GM12878 (cell line): ENCODE results near the gene TMEM266.

Source experiments
- CHD2 ChIP-seq: IDR thresholded peaks from 2 replicates; pipeline ENCODE4 v1.6.1; 2011; ENCODE audit warnings: low read depth, low read length, improper control_type of control experiment, borderline replicate concordance
- GATAD2B ChIP-seq: fragments of 450-650 bp; conservative IDR thresholded peaks from 2 replicates; pipeline ENCODE4 v1.6.1; 2017; ENCODE audit warnings: low read depth, mild to moderate bottlenecking, moderate library complexity
- ZNF274 ChIP-seq: IDR thresholded peaks from one replicate; pipeline ENCODE4 v1.8.0; 2011; ENCODE audit not compliant: insufficient read length, insufficient read depth
- TF ChIP-seq, protein P1 (sequence below), 3 experiments: IDR thresholded peaks in 2 of 3; conservative IDR thresholded peaks in 1 of 3; 2 replicates each; pipeline ENCODE4 v1.5.1; 2011; ENCODE audit warnings: low read depth in 3 of 3, low read length in 3 of 3, mild to moderate bottlenecking in 3 of 3, control low read depth in 2 of 3, moderate library complexity in 2 of 3, inconsistent platforms in 1 of 3, mixed read lengths in 1 of 3; ENCODE audit not compliant: control insufficient read depth in 2 of 3, insufficient read depth in 1 of 3; ENCODE audit errors: extremely low read depth in 1 of 3
- TF ChIP-seq, protein P2 (sequence below): IDR thresholded peaks from 2 replicates; pipeline ENCODE4 v1.6.1; 2012; ENCODE audit warnings: mild to moderate bottlenecking, low read depth, low read length

DNA sequence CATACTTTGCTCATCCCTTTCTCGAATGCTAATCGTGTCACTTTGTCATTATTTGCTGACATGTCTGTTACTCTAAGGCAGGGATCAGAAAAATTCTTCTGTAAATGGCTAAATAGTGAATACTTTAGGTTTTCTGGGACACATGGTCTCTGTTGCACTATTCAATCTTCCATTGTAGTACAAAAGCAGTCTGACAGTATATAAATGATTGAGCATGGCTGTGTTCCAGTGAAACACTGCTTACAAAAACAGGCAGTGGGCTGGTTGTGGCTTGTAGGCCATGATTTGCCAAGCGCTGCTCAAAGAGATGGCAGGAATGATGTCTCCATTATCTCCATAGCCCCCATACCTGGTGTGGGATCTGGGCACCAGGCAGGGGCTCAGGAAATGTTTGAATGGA lies 45.6 kb downstream of the TMEM266 start:
- TF ChIP-seq CHD2, result no peak
- TF ChIP-seq, protein P1, sequence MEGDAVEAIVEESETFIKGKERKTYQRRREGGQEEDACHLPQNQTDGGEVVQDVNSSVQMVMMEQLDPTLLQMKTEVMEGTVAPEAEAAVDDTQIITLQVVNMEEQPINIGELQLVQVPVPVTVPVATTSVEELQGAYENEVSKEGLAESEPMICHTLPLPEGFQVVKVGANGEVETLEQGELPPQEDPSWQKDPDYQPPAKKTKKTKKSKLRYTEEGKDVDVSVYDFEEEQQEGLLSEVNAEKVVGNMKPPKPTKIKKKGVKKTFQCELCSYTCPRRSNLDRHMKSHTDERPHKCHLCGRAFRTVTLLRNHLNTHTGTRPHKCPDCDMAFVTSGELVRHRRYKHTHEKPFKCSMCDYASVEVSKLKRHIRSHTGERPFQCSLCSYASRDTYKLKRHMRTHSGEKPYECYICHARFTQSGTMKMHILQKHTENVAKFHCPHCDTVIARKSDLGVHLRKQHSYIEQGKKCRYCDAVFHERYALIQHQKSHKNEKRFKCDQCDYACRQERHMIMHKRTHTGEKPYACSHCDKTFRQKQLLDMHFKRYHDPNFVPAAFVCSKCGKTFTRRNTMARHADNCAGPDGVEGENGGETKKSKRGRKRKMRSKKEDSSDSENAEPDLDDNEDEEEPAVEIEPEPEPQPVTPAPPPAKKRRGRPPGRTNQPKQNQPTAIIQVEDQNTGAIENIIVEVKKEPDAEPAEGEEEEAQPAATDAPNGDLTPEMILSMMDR (IDR thresholded peaks at IDR 0.05 in 2 of 3, conservative IDR thresholded peaks at IDR 0.05 in 1 of 3; ENCODE audit: control insufficient read depth in 2 of 3, extremely low read depth in 1 of 3, insufficient read depth in 1 of 3, low read depth in 3 of 3, low read length in 3 of 3), result no peak
- no peak for TF ChIP-seq ZNF274
- TF ChIP-seq, protein P2, sequence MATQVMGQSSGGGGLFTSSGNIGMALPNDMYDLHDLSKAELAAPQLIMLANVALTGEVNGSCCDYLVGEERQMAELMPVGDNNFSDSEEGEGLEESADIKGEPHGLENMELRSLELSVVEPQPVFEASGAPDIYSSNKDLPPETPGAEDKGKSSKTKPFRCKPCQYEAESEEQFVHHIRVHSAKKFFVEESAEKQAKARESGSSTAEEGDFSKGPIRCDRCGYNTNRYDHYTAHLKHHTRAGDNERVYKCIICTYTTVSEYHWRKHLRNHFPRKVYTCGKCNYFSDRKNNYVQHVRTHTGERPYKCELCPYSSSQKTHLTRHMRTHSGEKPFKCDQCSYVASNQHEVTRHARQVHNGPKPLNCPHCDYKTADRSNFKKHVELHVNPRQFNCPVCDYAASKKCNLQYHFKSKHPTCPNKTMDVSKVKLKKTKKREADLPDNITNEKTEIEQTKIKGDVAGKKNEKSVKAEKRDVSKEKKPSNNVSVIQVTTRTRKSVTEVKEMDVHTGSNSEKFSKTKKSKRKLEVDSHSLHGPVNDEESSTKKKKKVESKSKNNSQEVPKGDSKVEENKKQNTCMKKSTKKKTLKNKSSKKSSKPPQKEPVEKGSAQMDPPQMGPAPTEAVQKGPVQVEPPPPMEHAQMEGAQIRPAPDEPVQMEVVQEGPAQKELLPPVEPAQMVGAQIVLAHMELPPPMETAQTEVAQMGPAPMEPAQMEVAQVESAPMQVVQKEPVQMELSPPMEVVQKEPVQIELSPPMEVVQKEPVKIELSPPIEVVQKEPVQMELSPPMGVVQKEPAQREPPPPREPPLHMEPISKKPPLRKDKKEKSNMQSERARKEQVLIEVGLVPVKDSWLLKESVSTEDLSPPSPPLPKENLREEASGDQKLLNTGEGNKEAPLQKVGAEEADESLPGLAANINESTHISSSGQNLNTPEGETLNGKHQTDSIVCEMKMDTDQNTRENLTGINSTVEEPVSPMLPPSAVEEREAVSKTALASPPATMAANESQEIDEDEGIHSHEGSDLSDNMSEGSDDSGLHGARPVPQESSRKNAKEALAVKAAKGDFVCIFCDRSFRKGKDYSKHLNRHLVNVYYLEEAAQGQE, result no peak
- TF ChIP-seq GATAD2B, result no peak
